Ramos (cell line): Measurements from ENCODE around the gene EML1.
"Not testable (repeated sequence)": the region's sequence is repeated elsewhere in the genome, so short reads cannot be mapped to it uniquely, and the experiment has no call there.

Experiments
- in situ Hi-C: fragments of 300-500 bp; cut with MboI; formaldehyde crosslinking; loops from one replicate; pipeline ENCODE4 v1.14.3; 2022; ENCODE audit warnings: low sequenced_read_pairs; ENCODE audit not compliant: unreplicated experiment

EML1 gene

DNA sequence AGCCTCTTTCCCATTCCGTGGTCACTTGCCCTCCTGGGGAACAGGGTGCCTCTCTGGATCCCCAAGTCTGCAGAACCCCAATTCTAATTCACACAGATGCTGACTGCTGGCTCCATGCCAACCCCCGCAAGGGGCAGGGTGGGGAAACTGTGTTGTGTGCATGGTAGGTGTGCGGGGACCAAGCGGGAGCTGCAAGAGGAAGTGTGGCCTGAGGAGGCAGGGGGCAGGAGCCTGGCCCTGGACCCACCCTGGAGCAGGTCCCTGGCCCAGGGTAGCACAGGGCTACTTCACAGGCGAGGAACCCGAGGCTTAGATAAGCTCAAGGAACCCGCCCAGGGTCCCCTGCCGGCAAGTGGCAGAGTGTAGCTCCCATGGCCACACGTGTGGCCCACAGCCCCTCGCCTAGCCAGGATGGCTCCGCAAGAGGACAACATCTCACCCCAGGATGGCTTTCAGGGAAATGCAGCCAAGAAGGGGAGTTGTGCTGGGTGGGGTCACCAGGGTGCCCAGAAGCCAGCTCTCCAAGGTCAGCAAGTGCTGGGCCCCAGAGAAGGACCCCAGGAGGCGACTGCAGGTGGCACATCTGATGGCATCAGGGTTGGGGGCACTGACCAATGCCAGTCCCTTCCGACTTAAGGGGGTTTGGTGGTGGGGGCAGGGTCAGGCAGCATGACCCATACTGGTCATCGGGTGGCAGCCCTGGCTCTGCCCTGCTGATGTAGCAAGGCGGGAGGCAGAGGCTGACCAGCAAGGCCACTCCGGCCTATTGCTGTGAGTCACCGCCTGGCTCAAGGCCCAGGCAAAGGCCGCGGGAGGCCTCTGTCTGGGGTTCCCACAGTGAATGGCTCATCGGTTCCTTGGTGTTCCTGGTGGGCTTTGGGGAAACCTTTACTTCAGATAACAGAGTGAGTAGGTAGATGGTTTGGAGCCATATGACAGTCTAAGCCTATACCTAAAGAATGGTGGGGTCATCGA is 37.3 kb upstream of the EML1 start:
- in situ Hi-C loops: no loop called here

DNA sequence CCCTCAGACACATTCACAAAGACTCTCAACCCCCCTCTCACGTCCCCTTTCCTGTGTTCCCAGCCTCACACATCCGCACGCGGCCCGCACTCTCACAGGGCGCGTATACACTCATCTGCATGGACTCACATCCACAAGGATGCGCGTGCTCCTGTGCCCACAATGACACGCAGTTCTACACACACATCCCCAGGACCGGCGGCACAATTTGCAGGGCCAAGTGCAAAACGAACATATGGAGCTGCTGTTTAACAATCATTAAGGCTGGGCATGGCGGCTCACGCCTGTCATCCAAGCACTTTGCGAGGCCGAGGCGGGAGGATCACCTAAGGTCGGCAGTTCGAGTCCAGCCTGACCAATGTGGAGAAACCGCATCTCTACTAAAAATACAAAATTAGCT is 36.4 kb upstream of the EML1 start:
- in situ Hi-C loops: no loop called here

DNA sequence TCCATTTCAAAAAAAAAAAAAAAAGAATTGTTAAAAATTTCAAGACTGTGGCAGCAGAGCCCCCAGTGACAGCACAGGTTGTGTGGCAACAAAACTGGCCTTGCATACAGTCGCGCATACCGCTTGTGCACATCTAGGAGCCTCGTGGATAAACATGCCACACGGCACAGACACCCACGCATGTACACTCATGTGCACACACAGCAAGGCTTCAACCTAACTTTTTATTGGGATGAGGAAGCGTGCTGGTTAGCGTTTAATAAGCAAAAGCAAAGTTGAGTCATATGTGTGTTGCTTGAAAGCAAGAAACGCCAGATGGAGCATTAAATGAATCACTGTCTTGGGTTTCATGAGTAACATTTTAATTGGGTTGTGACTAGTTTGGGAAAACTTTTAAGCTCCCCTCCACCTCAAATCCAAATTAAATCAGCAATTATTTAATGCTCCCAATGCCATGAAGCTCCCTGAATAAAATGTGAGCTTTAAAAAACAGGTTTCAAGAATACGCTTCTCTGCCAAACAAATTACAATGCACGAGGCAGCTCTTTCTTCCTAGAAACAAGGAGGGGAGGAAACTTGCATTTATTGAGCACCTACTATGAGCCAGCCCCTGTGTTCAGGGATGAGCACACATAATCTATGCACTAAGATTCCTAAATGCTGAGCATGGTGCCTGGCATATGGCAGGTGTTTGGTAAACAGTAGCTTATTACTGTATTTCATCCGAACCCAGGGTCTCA is 35.7 kb upstream of the EML1 start:
- in situ Hi-C loops: no loop called here

DNA sequence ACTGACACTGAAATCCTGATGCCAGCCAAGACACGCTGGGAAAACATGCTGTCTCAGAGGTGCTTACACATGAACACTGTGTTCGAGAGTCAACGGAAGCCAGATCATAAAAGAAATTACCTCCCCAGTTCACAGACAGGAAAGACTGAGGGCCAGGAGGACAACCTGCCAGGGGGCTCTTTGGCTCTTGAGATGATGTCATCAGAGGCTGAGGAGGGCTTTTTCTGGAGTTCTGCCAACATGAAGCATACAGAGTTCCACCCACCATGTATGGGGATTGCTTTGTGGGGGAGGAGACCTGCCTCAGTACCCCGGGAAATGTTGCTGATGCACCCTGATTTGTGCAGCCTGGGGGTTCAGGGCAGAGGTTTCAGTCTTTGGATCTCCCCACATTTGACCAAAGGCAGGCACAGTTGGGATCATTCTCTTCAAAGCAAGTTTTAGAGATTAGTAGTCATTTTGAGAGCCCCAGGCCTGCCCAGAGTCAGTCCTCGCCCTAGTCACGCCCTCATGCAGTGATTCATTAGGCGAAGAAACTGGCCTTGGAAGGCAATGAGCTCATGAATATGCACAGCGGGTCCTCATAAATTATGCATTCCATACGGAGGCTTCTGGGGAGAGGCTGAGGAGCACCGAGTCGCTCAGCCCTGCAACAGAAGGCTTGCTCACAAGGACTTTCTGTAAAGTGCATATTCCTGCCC is 34.9 kb upstream of the EML1 start:
- in situ Hi-C loops: no loop called here

DNA sequence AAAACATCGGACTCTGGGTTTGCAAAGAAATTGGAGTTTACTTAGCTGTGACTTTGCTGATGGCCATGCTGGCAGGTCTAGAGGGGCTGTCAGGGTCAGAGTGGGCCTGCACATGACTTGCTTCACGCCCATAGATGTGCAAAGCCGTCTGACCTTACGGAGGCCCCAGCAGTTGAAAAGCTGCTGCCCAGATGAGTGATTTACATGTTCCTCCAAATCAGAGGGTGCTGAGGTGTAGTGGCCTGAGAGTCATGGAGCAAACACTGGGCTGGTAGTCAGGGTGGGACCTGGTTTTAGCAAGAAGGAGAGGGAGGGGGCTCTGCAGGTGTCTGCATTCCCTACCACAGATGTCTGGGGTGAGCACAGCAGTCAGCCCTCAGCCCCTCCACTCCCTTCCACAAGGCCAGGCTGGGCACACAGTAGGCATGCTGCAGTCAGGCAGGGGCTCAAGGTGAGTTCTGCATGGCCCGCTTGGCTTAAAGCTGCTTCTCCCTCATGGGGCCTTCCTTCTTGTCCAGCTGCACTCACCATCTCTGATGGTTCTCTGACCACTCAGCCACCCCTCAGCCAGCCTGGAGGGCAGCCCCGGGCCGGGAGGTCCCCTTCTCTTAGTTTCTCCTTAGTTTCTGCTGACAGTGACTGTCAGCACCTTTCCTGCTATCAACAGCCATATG is 34.2 kb upstream of the EML1 start:
- in situ Hi-C loops: no loop called here

DNA sequence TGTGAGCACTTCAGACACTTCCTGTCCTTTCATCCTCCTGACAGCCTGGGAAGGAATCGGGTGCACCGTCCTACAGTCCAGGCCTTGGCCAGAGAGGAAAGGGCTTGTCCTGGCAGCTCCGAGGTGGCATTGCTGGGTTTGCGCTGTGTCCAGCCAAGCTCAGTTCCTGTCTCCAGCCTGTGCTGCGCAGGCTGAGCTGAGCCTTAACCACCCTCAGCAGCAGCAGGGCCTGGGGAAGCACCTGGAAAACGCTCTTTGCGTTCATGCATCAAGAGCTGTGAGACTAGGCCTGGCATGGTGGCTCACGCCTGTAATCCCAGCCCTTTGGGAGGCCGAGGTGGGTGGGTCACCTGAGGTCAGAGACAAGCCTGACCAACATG is 33.7 kb upstream of the EML1 start:
- in situ Hi-C loops: no loop called here

DNA sequence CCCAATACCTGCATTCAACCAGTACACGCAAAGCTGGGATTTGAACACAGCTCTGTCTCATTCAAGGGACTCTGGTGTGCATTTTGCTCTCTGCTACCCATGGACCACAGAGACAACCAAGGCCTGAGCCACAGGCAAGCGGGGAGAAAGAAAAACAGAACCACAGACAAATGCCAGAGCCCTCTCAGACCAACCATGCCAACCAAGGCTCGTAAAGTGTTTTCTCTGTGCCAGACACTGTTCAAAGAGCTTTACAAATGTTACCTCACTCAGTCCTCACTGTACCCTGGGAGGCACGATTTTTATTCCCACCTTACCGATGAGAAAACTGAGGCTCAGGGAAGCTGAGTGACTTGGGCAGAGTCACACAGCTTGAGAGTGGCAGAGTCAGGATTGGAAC is 32.4 kb upstream of the EML1 start:
- in situ Hi-C loops: no loop called here

DNA sequence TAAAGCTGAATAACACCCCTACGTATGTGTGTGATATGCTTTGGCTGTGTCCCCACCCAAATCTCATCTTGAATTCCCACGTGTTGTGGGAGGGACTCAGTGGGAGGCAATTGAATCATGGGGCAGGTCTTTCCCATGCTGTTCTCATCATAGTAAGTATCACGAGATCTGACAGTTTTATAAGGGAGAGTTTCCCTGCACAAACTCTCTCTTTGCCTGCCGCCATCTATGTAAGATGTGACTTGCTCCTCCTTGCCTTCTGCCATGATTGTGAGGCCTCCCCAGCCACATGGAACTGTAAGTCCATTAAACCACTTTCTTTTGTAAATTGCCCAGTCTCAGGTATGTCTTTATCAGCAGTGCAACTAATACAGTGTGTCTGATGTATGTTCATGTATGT is 30.3 kb upstream of the EML1 start:
- in situ Hi-C loops: not testable (repeated sequence)

DNA sequence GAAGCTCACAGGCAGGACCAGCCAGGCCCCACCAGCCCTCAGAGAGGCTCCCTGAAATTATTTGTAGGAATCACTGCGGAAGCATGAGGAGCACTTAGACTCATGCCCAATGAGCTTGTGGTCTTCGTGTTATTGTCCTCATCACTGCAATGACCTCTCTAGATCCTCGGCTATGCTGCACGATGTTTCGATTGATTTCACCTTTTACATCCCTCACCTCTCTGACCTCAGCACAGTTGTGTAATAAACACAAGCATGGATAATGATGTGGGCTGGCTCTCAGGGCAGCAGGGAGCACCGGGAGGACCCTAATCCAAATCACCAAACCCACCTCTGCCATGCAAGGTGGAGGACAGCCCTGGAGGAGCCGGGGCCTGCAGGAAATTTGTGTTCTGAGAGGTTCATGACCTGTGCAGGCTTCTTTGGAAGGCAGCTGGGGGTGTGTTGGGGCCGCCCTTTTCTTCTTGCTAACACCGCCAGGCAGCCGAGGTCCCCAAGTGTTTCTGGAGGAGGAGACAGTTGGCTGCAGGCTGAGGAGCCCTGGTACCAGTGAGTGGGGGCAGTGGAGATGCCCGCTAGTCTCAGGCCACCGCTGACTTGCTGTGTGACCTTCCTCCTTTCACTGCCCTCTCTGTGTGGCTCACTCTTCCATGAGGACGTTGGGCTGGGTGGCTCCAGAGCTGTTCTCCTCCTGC is 29.5 kb upstream of the EML1 start:
- in situ Hi-C loops: no loop called here

DNA sequence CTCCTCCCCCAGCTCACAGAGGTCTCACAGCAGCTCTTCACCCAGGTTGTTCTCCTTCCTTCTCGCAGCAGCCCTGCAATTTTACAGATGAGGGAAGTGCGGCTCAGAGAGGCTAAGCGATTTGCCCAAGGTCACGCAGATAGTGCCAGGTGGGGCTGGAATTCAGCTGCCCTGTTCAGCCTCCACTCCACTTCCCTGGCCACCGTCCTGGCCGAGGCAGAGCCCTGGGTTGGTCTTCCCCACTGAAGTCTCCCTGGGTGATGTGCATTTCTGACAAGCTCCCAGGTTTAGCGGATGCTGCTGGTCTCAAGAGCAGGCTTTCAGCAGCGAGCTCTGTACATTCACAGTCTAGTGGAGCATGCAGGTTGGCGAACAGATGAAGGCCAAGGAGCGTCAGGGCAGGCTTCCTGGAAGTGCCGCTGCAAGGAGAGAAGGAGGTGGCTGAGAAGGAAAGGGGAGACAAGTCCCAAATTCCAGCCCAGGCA is 28.9 kb upstream of the EML1 start:
- in situ Hi-C loops: no loop called here

DNA sequence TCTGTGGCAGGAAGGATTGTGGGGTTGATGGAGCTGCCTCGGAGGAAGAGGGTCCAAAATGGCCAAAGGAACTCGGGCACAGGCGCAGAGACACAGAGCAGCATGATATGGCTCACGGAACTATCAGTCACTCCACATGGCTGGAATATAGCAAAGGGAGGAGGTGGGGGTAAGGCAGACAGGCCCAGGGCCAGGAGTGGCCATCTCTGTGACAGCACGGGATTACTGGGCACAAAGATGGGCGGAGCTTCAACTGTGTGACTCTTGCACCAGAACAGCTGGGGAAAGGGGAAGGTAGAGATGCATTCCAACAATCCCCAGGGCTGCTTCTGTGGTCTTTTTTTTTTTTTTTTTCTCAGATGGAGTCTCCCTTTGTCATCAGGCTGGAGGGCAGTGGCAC is 24.8 kb upstream of the EML1 start:
- in situ Hi-C loops: no loop called here

DNA sequence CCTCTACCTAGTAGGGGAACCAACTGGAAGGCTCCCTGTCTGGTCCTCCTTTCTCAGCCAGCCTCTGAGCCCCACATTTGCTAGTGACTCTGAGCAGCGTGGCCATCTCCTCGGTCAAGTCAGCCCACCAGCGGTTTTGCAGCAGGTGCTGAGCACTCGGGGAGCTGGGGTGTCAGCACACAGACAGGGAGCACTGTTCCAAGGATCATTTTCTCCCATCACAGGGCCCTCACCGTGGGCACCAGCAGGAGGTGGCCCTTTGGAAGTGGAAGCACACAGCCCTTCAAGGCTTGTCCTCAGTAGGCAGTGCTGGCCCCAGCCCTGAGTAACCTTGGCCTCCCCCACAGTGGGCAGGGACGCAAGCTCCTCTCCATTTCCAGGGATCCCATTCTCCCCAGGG is 24.1 kb upstream of the EML1 start:
- in situ Hi-C loops: no loop called here

DNA sequence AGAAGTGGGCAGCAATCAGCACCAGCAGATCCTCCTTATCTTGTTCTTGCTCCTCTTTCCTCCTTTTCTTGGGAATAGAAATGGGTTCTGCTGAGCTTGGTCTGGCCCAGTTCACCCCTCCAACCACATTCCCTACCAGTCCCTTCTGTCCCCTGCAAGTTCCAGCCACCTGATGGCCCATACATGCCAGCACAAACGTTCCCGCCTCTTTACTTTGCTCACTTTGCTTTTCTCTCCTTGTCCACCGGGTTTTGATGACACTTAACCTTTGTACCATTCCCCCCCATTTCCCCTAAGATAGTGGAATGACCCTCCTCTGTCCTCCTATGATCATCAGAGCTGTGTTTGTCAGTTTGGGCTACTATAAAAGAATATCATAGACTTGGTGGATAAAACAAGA is 23.4 kb upstream of the EML1 start:
- in situ Hi-C loops: no loop called here

DNA sequence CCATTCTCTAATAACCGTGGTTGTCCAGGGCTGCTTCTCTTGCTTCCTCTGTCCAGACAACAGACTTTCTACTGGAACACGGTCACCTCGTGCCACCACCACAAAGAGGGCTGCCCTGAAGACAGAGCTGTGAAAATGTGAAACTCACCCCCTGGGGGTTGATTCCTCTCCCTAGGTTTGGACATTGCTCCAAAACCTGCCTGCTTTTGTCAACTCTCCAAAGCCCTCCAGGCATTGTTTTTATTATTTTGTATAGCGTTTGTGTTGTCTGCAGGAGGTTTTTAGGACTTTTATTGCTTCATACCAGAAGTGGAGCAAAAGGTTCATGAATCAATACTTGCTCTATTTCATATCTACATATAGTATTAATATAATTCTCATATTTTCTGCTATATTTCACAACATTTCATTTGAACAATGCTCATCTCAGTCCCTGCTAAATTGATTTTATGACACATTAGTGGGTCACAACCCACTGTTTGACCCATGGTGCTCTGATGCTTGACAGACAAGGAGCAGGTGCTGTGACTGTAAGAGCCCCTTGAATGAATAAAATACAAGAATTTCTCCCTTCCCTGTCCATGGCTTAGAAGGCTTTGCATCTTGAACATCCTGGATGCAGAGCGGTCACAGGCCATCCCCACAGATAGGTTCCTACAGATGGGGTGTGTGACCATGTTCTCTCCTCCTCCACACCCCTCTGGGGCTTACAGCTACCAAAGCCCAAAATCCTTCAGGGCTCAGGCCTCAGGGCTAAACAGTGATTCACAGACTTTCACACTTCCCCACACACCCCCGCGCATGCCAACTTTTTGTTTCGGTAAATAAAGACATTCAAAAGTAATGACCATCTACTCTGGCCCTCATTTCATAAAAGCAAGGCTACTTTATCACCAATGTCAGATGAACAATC is 20.6 kb upstream of the EML1 start:
- in situ Hi-C loops: no loop called here

DNA sequence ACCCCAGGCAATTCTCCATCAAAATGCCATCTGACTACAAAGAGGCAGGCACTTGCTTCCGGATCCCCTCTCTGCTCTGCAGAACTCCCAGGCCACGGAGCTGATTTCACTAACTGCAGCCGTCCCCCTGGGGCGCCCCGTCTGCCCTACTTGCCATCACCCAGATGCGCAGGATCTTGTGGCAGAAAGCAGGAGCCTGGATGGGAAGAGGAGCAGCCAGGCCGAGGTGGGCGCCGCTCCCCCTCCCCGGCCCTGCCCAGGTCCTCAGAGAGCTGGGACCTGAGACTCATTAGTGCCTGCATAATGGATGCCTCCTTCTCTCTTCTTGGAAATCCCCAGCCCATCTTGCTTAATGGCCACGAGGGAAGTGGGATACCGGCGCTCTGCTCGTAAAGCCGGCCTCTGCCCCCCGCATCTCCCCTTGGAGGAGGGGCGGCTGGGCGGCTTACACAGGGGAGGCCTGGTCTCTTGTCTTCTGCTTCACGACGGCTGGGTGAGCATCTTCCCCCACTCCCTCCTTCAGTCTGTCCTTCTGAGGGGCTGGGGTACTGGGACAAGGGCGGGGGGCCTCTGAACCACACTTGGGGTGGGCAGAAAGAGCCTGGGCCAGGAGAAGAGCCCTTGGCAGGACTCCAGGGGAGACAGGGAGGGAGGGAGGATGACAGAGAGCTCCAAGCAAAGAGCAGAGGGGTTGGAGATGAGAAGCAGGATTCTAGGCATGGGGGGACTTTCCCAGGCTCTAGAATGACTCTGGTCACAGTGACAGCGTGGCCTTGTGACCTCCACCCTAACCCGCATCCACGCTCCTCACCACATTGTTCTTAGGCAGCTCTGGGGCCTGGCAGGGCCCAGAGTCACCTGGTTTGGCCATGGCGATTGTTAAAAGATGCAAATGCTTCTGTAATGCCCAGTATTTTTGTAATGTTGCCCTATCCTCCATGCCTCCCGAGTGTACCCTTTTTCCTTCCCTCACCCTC is 19.4 kb upstream of the EML1 start:
- in situ Hi-C loops: no loop called here

DNA sequence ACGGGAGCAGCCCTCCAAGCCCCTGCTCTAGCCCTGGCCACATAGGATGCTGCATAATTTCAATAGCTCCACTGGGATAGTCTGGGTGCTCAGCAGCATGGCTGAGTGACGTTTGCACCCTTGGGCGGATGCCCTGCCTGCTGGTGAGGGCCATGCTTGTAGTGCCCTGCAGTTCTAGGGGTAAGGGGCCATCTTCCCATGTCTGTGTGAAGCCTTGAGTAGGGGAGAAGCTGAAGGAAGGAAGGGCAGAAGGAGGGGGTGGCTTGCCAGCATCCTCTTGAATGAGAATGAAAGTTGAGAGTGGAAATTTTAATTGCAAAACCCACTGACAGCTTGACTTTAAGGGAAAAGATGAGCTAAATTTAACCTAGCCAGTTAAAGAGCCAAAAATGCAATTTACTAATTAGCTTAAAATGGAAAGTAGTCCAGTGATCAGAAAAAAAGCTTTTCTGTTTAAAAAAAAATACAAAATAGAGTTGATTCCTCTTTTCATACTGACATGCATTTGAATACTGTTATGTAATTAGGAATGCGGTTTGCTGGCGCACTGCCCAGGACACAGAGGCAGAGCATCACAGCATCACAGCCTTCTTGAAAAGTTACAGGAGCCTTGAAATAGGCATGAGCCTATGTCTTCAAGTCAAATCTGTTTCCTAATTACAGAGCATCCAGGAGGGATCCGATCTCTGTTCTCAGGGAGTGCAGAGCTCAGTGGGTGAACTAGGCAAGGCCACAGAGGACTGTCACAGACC is 18.5 kb upstream of the EML1 start:
- in situ Hi-C loops: no loop called here

DNA sequence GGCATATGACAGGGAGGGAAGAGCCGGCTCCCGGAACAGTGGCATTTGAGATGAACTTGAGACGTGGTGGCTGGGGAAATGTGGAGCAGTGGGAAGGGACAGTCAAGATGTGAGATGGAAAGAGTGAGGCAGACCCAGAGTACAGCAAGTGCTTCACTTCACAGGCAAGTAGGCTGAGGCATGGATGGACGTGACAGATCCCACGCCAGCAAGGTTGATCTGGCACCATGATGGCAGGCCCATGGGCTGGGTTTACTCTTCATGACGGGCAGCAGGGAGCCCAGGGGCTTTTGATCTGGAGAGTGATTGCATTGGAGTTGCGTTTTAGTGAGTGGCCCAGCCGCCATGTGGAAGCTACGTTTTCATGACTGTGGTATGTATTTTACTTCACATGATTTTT is 17.9 kb upstream of the EML1 start:
- in situ Hi-C loops: no loop called here
